OCI-LY1 (cell line): Measurements from ENCODE around the gene SLC35F3.
"Not testable (repeated sequence)": the region's sequence is repeated elsewhere in the genome, so short reads cannot be mapped to it uniquely, and the experiment has no call there.

Experiments
- H2AFZ ChIP-seq: fragments of 200-600 bp; sonication (generic), shearing (Covaris generic); 2 replicates; pipeline ENCODE4 v1.6.0; 2014; ENCODE audit warnings: antibody characterized with exemption, mild to moderate bottlenecking, low read length
- H3F3A ChIP-seq: fragments of 200-600 bp; sonication (generic), shearing (Covaris generic); 2 replicates; pipeline ENCODE4 v1.6.0; 2014; ENCODE audit warnings: mild to moderate bottlenecking, antibody characterized with exemption, low read length, moderate library complexity; ENCODE audit not compliant: insufficient read depth
- H3K27ac ChIP-seq: fragments of 200-600 bp; sonication (generic); 2 replicates; pipeline ENCODE4 v1.5.1; 2014; ENCODE audit warnings: low read length, mixed run types, mild to moderate bottlenecking, low read depth; ENCODE audit not compliant: poor library complexity, severe bottlenecking
- H3K27me3 ChIP-seq: fragments of 200-600 bp; sonication (generic); 2 replicates; pipeline ENCODE4 v1.6.0; 2014; ENCODE audit warnings: antibody characterized with exemption, mild to moderate bottlenecking, low read length, moderate library complexity; ENCODE audit not compliant: insufficient read depth
- H3K36me3 ChIP-seq: fragments of 200-600 bp; sonication (generic); 2 replicates; pipeline ENCODE4 v1.6.1; 2014; ENCODE audit warnings: mild to moderate bottlenecking, antibody characterized with exemption, low read length, moderate library complexity, mixed read lengths; ENCODE audit not compliant: insufficient read depth
- H3K4me1 ChIP-seq: fragments of 200-600 bp; sonication (generic); 2 replicates; pipeline ENCODE4 v1.5.1; 2014; ENCODE audit warnings: mild to moderate bottlenecking, low read length, moderate library complexity; ENCODE audit not compliant: insufficient read depth, severe bottlenecking
- H3K4me2 ChIP-seq: fragments of 200-600 bp; sonication (generic), shearing (Covaris generic); 2 replicates; pipeline ENCODE4 v1.6.1; 2014; ENCODE audit warnings: low read length
- H3K4me3 ChIP-seq: fragments of 200-600 bp; sonication (generic); 2 replicates; pipeline ENCODE4 v1.5.1; 2014; ENCODE audit warnings: low read length, low read depth, mild to moderate bottlenecking, mixed read lengths; ENCODE audit not compliant: poor library complexity, severe bottlenecking
- H3K79me2 ChIP-seq: fragments of 200-600 bp; shearing (Covaris generic); 2 replicates; pipeline ENCODE4 v1.6.1; 2016; ENCODE audit warnings: mixed run types, low read length, mixed read lengths; ENCODE audit not compliant: insufficient read depth
- H3K9ac ChIP-seq: fragments of 200-600 bp; sonication (generic), shearing (Covaris generic); 2 replicates; pipeline ENCODE4 v1.6.1; 2014; ENCODE audit warnings: mild to moderate bottlenecking, low read length, mixed read lengths
- H3K9me2 ChIP-seq: fragments of 200-600 bp; sonication (generic), shearing (Covaris generic); 2 replicates; pipeline ENCODE4 v1.6.1; 2014; ENCODE audit warnings: low read depth, mild to moderate bottlenecking, low read length, mixed read lengths
- H3K9me3 ChIP-seq: fragments of 200-600 bp; shearing (Covaris generic); 2 replicates; pipeline ENCODE4 v1.6.1; 2014; ENCODE audit warnings: low read length, mixed read lengths
- H4K20me1 ChIP-seq: fragments of 200-600 bp; sonication (generic), shearing (Covaris generic); 2 replicates; pipeline ENCODE4 v1.6.0; 2016; ENCODE audit warnings: mild to moderate bottlenecking, low read length; ENCODE audit not compliant: insufficient read depth
- EZH2 ChIP-seq: fragments of 200-600 bp; sonication (generic), shearing (Covaris generic); IDR thresholded peaks from 2 replicates; pipeline ENCODE4 v1.8.0; 2017; ENCODE audit warnings: borderline replicate concordance, mixed run types, mild to moderate bottlenecking, antibody characterized with exemption, low read length, moderate library complexity, mixed read lengths
- TF ChIP-seq, protein P1 (sequence below): fragments of 200-600 bp; sonication (generic), shearing (Covaris generic); IDR thresholded peaks from 2 replicates; pipeline ENCODE4 v1.5.1; 2017; ENCODE audit warnings: mild to moderate bottlenecking, antibody characterized with exemption, low read length, moderate library complexity, mixed read lengths

Gene SLC35F3

DNA sequence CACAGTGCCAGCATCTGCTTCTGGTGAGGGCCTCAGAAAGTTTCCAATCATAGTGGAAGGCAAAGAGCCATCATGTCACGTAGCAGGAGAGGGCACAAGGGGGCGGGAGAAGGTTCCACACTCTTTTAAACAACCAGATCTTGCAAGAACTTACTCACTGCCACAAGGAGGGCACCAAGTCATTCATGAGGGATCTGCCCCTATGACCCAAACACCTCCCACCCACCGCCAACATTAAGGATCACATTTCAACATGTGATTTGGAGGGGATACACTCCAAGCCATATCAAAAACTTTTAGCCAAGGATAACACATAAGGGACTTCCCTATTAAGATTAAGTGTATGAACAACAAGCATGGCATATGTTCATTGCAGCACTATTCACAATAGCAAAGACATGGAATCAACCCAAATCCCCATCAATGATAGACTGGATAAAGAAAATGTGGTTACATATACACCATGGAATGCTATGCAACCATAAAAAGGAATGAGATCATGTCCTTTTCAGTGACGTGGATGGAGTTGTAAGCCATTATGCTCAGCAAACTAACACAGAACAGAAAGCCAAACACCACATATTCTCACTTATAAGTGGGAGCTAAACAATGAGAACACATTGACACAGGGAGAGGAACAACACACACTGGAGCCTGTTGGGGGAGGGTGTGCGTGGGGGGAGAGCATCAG is 19.9 kb upstream of the SLC35F3 start:
- Histone ChIP-seq H3K9ac (no peak overlapping the region), H3K27ac (no peak overlapping the region), H3K27me3 (no peaks in the 10 kb centered on the region), H3K9me3 (no peaks in the 10 kb centered on the region), H3K4me1 (no peaks in the 10 kb centered on the region), H3K79me2 (no peaks in the 10 kb centered on the region), H3K36me3 (no peaks in the 10 kb centered on the region), H3K4me2 (no peak overlapping the region), H4K20me1 (no peaks in the 10 kb centered on the region), H2AFZ (no peak overlapping the region), H3F3A (no peaks in the 10 kb centered on the region), H3K9me2 (no peaks in the 10 kb centered on the region), H3K4me3 (no peak overlapping the region)
- TF ChIP-seq, protein P1, sequence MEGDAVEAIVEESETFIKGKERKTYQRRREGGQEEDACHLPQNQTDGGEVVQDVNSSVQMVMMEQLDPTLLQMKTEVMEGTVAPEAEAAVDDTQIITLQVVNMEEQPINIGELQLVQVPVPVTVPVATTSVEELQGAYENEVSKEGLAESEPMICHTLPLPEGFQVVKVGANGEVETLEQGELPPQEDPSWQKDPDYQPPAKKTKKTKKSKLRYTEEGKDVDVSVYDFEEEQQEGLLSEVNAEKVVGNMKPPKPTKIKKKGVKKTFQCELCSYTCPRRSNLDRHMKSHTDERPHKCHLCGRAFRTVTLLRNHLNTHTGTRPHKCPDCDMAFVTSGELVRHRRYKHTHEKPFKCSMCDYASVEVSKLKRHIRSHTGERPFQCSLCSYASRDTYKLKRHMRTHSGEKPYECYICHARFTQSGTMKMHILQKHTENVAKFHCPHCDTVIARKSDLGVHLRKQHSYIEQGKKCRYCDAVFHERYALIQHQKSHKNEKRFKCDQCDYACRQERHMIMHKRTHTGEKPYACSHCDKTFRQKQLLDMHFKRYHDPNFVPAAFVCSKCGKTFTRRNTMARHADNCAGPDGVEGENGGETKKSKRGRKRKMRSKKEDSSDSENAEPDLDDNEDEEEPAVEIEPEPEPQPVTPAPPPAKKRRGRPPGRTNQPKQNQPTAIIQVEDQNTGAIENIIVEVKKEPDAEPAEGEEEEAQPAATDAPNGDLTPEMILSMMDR = no peak
- no peak for TF ChIP-seq EZH2

DNA sequence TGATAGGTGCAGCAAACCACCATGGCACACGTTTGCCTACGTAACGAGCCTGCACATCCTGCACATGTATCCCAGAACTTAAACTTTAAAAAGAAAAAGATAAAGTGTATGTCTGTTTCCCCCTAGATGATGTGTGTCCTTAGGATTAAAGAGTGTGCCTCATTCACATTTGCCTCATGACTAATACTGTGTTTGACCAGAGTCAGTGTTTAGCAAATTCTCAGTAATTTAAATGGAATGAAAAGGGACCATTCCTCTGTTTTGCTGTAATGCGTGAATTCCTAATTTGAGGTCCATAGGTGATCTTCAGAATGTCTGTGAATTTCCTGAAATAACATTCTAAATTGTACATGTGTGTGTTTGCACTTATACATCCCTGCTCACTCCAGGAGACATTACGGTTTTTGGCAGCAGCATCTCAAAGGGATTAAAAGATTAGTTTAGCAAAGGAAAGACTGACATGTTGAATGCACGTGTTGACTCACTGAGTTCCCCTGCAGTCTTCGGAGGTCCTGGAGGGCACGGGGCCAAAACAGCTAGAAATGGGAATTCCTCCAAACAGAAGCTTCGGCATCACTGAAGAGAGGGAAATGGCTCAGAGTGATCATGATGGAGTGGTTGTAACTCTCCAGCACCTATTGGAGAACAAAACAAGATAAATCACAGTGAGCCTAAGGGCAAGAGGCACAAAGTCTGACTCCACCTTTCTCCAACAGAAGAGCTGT is 19.1 kb upstream of the SLC35F3 start:
- Histone ChIP-seq H3K9me3 (no peaks in the 10 kb centered on the region), H3K4me2 (no peak overlapping the region), H3K4me3 (no peak overlapping the region), H3K27ac (no peak overlapping the region), H3F3A (no peaks in the 10 kb centered on the region), H3K9ac (no peak overlapping the region), H4K20me1 (no peaks in the 10 kb centered on the region), H3K36me3 (no peaks in the 10 kb centered on the region), H2AFZ (no peak overlapping the region), H3K9me2 (no peaks in the 10 kb centered on the region), H3K4me1 (no peaks in the 10 kb centered on the region), H3K79me2 (no peaks in the 10 kb centered on the region), H3K27me3 (no peaks in the 10 kb centered on the region)
- no peak for TF ChIP-seq EZH2
- TF ChIP-seq, protein P1 = no peak

DNA sequence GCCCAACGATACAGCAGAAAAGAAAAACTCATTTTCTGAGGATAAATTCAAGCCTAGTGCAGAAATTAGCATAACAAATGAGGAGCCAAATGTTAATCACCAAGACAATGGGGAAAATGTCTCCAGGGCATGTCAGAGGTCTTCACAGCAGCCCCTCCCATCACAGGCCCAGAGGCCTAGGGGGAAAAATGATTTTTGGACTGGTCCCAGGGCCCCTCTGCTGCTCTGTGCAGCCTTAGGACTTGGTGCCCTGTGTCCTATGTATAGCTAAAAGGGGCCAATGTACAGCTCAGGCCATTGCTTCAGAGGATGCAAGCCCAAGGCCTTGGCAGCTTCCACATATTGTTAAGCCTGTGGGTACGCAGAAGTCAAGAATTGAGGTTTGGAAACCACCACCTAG is 13.3 kb upstream of the SLC35F3 start:
- not testable (repeated sequence) for H3F3A ChIP-seq, H3K27me3 ChIP-seq, H3K27ac ChIP-seq, H3K9ac ChIP-seq, H3K9me2 ChIP-seq, H3K9me3 ChIP-seq, H3K79me2 ChIP-seq, H2AFZ ChIP-seq, H4K20me1 ChIP-seq, H3K4me3 ChIP-seq, H3K4me2 ChIP-seq, H3K36me3 ChIP-seq, H3K4me1 ChIP-seq
